ENCODE results near the gene RALGAPA2.

RALGAPA2 gene

DNA sequence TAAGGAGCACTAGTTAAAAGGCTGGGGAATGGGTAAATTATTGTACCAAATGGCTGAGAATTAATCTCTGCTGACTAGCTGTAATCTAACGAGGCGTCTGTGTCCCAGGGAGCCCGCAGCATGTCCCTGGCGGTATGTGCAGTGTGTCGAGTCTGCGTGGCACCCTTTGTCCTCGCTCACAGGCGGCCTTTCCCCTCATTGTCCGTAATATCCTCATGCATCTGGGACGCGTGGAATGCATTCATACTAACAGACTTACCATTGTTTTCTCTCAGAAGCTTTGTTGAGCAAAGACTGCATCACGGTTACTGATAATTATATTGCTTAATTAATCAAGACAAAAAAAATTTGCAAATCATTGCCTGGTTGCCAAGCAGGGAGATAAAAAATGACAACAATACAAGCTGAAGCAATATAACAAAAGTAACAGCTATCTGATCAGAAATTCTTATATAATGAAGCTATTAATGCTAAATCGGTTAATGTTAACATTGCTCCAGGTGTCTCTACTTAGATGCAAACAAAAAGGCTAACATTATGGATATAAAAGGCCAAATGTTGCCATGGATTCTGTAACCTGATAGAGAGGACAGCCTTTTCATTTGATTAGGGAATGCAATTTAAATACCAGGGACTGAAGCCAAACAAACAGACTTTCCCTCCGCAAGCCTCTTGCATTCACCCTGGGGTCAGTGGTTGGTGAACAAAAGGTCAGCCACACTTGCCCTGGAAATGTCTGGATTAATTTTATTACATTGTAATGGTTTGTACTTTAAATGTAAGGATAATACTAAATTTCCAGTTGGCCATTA is 219.7 kb downstream of the RALGAPA2 start:
- DNase-seq = peak in 12 of 14 donors; percentile 24 to 76 (median 53)

DNA sequence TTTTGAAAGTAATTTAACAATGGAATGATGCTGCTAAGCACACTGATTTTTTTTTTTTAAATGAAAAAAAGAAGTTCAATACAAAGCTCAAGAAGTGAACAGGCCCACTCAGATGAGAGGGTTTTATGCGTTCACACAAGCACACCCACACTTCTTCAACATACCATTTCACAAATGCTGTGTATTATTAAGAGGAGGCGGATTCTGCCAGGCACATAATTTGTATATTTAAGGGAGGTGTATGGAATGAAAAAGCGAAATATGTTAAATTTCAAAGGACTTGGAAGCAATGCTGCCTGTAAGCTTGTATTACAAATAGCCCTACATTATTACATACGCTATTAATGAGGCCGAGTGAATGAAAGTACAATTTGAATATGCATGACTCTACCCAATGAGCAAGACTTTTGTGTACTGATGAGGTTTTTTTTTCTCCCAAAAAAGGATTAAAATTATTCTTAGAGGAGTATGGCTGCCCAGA is 220.6 kb downstream of the RALGAPA2 start:
- no peak for DNase-seq

DNA sequence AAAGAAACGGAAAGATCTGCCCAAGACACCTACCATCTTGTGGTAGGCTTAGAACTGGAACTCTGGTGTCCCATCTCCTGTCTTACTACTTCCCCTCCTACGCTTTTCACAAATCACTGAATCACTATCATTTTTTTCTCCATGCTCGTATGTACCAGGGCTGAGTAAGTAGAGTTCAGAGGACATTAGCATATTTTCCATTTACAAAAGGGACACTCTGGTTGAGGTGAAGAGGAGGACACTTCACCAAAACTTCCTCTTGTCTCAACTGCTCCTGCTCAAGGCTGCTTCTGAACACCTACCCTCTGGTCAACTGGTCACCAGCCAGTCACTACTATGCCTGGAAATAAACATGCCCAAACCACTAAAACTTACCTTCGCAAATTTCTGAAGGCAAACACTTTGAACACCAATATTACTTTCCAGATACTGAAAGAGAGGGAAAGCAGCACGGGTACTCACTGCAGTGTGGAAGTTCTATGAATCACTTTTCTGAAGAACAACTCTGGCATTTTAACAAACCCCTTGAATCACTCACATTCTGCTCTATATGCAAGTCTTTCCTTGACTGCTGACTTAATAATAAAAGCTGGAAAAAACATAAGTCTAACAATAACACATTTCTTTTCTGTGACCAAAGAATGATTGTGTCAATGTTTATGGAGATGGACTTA is 221.2 kb downstream of the RALGAPA2 start:
- no peak for DNase-seq

DNA sequence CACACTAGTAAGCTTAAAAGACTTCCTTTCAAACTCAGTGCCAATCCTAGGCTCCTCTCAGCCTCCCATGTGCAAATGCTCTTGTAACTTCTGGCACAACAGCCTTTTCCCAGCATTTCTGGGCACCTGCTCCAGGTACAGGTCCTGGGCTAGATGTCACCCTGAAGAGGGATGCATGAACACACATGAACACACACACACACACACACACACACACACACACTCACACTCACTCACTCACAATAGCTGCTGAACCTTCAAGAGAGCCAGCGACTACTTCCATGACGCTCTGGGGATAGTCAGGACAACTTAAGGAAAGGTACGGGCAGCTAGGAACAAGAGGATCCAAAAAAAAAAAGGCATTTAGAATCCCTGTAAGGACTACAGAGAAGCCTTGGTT is 221.8 kb downstream of the RALGAPA2 start:
- no peak for DNase-seq

DNA sequence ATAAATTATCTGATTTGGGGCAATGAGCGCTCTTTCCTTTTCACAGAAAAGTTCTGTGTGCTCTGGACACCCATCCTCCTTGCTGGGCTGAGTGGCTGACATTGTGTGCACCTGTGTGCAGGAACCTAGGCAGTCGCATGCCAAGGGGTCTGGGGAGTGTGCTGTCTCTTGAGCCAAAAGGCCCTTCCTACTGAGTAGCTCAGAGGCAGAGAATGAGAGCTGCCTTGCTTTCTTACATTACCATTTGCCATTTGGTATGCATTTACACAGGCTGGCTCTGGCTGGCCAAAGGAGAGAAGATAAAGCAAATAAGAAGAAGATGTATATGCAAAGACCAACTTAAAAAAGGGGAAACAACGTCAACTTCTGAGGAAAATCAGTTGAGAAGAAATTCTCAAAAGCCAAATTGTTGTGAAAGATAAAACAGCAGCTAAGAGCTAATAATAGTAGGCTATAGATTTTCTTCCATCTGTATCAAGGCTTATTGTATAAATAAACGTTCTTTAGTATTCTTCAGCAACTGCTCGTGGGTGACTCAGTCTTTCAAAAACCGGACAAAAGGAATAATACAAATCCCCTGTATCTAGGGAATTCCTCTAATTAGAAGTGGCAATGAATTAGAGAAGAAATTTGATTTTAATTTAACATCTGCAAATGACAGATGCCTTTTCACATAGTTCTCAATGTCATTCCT is 222.6 kb downstream of the RALGAPA2 start:
- DNase-seq = no peak

DNA sequence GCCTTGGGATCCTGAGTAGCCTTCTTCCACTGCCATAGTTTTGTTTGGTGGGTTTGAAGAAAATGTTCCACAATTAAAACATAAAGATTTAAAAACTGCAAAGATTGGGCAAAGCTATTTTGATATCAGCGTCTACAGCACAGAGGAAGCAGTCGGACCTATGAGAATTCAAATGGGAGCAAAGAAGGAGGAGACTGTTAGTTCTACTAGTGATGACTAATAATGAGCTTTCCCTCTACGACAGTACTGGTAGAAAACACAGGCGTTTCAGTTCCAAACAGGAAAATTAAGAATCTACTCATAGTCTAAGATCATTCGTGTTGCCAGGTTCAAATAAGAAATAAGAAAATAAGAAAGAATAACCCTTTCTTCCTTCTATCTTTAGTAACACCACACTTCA is 223.4 kb downstream of the RALGAPA2 start:
- no peak for DNase-seq

DNA sequence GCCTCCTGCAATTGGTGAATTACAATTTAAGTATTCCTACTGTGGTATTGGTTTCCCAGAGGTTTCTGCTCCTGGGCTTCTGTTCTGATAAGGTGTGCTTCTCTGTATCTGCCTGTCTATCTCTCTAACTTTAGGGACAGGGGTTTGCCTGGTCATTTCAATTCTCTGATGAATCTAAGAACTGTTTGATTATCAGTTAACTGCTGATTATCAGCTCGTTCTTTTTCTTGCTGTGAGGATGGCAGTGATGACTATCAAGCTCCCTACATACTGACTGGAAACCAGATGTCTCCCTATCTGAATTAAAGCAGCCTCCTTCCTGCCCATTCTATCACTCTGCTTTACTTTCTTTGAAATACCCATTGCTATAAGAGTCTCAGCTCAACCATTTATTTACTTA is 224.1 kb downstream of the RALGAPA2 start:
- DNase-seq = no peak

DNA sequence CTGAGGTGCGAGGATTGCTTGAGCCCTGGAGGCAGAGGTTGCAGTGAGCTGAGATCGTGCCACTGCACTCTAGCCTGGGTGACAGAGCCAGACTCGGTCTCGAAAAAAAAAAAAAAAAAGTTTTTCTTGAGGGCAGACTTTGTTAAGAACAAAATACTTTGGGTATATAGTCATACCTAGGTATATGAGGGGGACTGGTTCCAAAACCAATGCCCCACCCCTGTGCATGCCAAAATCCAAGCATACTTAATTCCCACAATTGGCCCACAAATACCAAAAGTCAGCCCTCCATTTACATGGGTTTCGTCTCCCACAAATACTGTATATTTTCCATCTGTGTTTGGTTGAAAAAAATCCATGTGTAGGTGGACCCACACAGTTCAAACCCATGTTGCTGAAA is 224.6 kb downstream of the RALGAPA2 start:
- DNase-seq = no peak

DNA sequence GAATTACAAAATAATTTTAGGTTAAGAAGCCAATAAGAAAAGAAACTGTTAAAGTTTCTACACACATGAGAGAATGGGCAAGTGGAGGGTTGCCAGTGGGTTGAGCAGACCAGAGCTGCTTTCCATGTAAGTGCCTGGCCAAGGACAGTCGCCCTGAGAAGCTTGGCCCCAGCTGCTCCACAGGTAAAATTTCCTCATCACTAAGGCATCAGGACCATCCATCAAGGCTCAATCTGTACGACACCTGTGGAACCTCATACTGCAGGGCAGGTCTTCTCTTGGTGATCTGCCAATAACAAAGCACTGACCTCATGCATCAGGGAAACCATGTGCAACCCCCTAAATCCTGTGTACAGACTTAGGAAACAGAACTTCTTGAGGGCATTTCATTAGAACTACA is 229.1 kb downstream of the RALGAPA2 start:
- no peak for DNase-seq

DNA sequence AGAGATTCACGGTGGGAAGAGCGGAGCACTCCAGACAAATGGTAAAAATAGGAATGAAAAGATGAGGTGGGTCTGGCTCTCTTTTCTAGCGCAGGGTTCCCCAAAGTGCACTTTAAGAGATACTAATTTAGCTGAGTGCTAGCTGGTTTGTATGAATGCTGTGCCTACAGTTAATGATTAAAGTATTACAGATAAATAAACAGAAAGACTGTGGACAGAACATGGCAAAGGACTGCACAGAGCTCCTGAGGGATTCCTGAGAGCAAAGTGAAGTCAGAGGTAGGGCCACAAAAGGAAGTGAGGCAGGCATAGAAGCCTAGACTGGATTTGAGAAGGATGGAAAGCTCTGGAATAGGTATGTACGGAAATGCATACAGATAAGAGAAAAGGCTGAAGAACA is 230.0 kb downstream of the RALGAPA2 start:
- DNase-seq = no peak

DNA sequence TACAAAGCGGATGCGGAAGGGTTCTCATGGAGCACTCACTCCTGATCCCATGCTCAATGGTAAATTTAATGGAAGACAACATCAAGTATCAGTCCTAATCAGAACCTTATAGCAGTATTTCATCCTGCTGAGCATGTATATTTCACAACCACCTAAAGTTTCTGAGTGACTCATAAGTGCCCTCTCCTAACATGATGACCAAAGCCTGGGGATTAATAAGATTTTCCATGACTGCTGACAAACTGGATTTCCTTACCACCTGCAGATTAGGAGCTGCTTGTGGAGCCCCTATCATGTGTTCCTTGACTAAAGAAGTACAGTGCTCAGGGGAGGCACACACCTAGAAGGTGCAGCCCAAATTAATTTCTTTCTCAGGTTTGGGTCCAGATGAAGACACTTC is 231.8 kb downstream of the RALGAPA2 start:
- no peak for DNase-seq

DNA sequence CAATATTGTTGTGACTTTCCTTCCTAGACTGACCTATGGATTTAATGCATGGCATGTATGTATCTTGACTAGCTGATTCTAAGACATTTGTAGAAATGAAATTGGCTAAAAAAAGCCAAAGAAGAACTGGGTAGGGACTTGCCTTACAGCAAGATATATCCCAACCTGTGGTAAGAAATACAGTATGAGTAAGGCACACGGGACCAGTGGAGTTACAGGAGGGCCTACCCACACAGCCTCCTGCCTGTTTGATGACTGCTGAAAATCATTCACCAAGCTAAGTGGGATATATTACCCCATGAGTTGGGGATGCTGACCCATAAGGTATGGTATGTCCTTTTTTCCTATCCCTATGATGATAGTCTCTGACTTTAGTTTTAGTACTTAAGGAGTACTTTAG is 232.3 kb downstream of the RALGAPA2 start:
- no peak for DNase-seq

DNA sequence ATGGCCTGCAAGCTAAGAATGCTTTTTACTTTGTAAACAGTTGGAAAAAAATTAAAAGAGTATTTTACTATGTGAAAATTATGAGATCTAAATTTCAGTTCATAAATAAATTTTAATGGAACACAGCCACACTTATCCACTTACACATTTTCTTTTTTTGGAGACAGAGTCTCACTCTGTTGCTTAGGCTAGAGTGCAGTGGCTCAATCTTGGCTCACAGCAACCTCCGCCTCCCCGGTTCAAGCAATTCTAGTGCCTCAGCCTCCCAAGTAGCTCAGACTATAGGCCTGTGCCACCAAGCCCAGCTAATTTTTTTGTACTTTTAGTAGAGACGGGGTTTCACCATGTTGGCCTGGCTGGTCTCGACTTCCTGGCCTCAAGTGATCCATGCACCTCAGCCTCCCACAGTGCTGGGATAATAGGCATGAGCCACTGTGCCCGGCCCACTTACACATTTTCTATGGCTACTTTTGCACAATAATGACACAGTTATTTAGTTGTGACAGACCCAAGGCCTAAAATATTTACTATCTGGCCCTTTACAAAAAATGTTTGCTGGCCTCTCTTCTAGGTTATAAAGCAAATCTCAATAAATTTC is 234.9 kb downstream of the RALGAPA2 start:
- DNase-seq = no peak

DNA sequence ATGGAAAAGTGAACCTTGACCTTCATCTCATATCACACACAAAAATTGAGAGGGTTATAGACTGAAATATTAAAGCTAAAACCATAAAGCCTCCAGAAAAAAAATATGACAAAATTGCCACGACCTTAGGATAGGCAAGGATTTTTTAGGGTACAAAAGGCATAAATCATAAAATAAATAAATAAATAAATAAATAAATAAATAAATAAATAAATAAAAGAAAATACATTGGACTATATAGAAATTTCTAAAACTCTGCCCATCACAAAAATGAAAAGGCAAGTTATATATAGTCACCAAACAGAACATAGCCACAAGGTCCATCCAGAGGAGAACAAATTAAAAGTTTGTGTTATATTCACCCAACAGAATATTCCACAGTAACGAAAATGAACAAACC is 235.9 kb downstream of the RALGAPA2 start:
- DNase-seq = no peak

DNA sequence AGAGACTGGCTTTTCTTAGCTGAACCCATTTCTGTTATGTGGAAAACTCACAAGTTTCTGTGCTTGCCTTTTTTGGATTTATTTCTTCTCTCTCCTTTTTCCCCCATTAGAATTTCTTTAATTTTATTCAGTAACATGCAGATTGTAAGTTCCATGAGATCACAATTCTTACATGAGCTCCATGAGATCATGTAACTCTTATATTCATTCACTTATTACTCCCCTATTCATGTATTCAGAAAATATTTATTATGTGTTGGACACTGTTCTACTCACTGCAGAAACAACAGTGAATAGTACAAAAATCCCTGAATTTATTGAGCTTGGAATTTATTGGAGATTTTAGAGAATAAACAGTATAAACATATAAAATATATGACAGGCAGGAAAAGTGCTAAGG is 238.8 kb downstream of the RALGAPA2 start:
- no peak for DNase-seq

DNA sequence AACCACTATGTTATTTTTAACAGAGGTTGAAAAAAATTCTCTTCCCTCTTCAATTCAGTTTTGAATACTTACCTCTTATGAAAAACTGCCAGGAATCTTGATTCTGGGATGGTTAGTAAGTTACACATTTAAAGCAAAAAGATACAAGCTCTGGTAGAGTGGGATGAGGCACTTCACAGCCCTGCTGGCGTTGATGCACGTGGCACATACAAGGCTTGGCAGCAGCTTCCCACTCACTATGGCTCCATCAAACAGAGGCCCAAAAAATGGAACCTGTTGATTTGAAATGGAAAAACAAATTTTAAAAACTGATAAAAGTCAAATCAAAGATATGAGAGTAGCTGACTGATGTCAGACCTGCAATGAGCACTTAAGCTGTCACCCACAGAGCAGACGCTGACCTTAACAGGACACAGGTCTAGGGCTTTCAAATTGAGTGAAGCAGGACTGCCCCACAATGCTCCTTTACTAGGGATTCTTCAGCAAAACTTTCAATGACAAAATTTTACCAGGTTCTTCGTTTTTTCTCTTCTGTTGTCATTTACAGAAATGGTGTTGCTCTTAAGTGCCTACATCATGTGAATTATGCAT is 239.7 kb downstream of the RALGAPA2 start:
- DNase-seq = no peak

DNA sequence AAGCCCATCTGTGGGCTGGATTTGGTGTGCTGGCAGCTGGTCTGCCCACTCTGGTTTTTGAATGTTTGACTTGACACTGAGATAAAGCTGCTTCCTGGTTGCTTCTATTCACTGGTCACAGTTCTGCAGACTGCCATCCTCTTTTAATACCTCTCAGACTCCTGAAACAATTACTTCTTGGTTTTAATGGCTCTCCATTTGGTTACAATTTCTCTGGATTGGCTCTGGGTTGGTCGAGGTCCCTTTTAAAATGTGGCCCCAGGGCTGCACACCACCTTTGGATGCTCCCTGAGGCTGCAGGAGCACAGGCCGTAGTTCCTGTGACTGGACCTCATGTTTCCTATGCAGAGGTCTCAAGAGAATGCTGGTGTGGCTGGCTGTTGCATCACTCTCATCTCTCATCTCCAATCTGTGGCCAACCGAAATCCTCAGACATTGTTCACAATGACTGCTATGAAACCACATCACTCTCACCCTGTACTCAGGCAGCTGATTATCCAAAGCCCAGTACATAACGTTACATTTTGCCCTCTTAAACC is 246.0 kb downstream of the RALGAPA2 start:
- DNase-seq = no peak

DNA sequence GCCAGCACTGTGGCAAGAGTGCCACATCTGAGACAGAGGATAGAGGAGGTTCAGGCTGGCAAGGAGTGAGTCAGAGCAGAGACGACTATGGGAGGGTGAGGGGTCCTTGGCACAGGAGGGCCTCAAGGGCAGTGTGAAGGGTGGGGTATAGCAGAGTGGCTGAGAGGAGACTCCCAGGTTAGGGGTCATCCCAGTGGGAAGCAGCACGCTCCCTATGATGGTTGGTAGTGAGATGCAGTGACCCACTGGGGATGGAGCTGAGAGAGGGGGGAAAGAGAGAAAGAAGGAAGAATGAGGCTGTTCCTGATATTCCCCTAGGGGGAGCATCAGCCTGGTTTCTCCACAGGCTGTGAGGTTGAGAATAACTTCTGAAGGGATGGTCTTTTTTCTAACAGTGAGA is 247.2 kb downstream of the RALGAPA2 start:
- DNase-seq = peak in 4 of 14 donors; percentile 10 to 46 (median 26)

DNA sequence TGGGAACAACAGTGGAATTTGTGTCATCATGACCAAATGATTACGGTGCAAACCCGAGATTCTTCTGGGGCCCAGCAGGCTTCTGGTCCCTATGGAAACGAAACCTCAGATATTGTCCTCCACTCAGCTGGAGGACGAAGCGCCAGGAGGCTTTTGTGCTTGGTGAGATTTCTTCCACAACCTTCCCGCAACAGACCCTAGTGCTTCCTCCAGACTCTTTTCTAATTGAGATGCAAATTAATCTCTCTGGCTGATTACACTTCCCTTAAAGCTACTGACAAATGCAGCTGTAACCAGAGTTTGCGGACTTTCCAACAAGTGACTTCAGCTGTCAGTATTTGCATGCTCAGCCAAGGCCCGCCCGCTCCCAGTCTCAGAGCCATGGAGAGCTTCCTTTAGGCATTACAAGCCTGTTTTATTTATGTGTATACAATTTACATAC is 248.5 kb downstream of the RALGAPA2 start:
- peak in 7 of 14 donors; percentile 27 to 65 (median 45) for DNase-seq

DNA sequence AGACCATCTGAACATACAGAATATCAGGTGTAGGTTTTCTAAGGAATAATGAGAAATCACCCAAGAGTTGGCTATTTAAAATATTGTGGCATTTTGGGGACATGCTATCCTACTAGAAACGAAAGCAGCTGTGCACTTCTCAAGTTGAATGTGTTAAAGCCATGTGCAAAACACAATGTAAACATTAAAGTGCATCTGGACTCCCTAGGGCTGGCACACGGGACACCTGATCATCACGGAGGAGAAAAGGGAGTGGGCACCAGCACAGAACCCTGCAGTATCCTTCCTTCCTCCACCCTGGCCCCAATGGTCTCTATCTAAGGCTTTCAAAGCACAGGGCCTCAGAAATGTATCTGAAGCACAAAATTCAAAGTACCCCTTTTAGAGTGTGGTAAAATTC is 250.3 kb downstream of the RALGAPA2 start:
- no peak for DNase-seq

DNA sequence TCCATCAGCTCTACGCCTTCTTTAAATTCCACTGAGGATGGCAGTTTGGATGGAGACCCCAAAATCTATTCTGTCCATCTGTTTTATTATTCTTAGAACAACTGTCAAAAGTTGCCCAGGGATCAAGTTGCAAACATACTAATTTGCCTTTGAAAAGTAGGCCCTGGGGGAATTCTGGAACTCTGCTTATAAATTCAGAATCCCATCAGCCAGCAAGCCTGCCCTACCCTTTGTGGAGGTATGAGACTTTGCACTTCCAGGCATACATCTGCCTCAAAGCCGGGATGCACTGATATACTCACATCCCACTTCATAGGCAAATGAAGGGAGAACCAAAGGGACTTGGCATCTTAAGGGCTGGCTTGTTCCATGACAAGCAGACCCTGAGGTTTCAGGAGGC is 250.9 kb downstream of the RALGAPA2 start:
- DNase-seq = no peak

DNA sequence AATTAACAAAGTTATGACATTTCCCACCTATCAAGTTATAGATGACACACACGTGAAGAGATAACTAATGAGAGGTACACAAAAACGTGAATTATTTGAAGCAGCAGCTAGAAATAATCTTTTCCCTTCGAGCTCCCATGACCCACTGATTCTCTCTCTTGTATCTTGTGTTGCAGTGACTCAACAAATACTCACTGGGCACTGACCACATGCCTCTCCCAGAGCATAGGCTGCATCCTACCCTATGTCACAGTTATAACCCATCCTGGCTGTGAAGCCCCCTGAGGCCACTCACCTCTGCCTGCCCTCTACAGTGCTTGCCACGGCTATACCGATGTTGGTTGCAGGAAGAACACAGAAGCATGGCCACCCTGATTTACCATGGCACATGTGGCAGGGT is 252.7 kb downstream of the RALGAPA2 start:
- no peak for DNase-seq
